Measurements from ENCODE around the gene NEIL3. TPM values are rescaled to one million over a fixed set of nuclear protein-coding genes. Genes with fewer than 3 reads are reported as not detected.

The NEIL3 gene
- total and polyA plus RNA-seq, 2 of the 8 experiments (the other 6 are each of a cell fraction or from before 2014, with no cell fraction given) = 5.5 to 11.0 TPM

GRCh38 chr4:177283167-177283566 lies 26.5 kb upstream of the NEIL3 start:
- Histone ChIP-seq H2AFZ (ENCODE audit: low read length) (no peak overlapping the region), H2BK12ac (ENCODE audit: low read depth, low read length) (no peak overlapping the region), H3K23me2 (ENCODE audit: low read depth, low read length) (no peaks in the 10 kb centered on the region), H3K27ac (ENCODE audit: low read depth, low read length) (no peak overlapping the region), H4K91ac (replicated peaks; ENCODE audit: insufficient read length, low read length) (no peak overlapping the region), H3K36me3 (ENCODE audit: control insufficient read depth in 2 of 4, insufficient read depth in 4 of 4, low read length in 3 of 4) (no peaks in the 10 kb centered on the region), H3K79me2 (ENCODE audit: control insufficient read depth in 1 of 2, insufficient read depth in 2 of 2, low read length in 2 of 2) (no peaks in the 10 kb centered on the region), H2BK15ac (ENCODE audit: low read length) (no peak overlapping the region), H3K4ac (replicated peaks; ENCODE audit: insufficient read length, low read depth, low read length) (no peak overlapping the region), H4K20me1 (replicated peaks in 1 of 2; ENCODE audit: control insufficient read depth in 1 of 2, insufficient read depth in 2 of 2, low read length in 2 of 2) (no peaks in the 10 kb centered on the region), H3K79me1 (ENCODE audit: low read depth, low read length) (no peaks in the 10 kb centered on the region), H3K4me3 (ENCODE audit: extremely low read depth in 1 of 4, insufficient read depth in 2 of 4, low read depth in 3 of 4, low read length in 4 of 4) (no peak overlapping the region), H3K23ac (ENCODE audit: insufficient read length) (no peak overlapping the region), H3K56ac (replicated peaks; ENCODE audit: insufficient read length, low read depth, low read length) (no peak overlapping the region), H3K4me2 (ENCODE audit: insufficient read depth in 1 of 2, low read depth in 2 of 2, low read length in 2 of 2) (no peak overlapping the region), H3K9ac (replicated peaks in 1 of 4; ENCODE audit: extremely low read depth in 1 of 4, low read depth in 3 of 4, low read length in 3 of 4) (no peak overlapping the region), H2BK20ac (ENCODE audit: low read length) (no peak overlapping the region), H3K4me1 (replicated peaks in 1 of 4; ENCODE audit: control insufficient read depth in 3 of 4, insufficient read depth in 4 of 4, low read length in 3 of 4) (no peaks in the 10 kb centered on the region), H3K14ac (ENCODE audit: insufficient read length) (no peak overlapping the region), H3K18ac (ENCODE audit: extremely low read depth, low read length) (no peak overlapping the region), H4K5ac (ENCODE audit: insufficient read length, low read depth, low read length) (no peak overlapping the region), H2AK5ac (ENCODE audit: low read depth, low read length) (no peak overlapping the region), H3K27me3 (replicated peaks in 1 of 4; ENCODE audit: control insufficient read depth in 3 of 4, extremely low read depth in 1 of 4, insufficient read depth in 3 of 4, low read length in 3 of 4) (peaks cover 0 to 1% (median 0%) of the 10 kb centered on the region in 4 experiments; a peak in 1 of 7 replicates), H3K9me3 (ENCODE audit: insufficient read depth in 2 of 2, low read depth in 1 of 2, low read length in 1 of 2) (no peaks in the 10 kb centered on the region), H2BK5ac (ENCODE audit: low read depth, low read length) (no peak overlapping the region), H4K8ac (ENCODE audit: extremely low read depth, insufficient read depth, low read length) (no peak overlapping the region), H2BK120ac (replicated peaks; ENCODE audit: low read depth, low read length) (no peak overlapping the region)
- WGBS, 2 experiments (ENCODE audit: extremely low coverage in 1 of 2, insufficient coverage in 1 of 2, insufficient read length in 1 of 2, insufficient replicate concordance in 2 of 2, low coverage in 1 of 2, low lambda C conversion rate in 2 of 2, missing lambda C conversion rate in 1 of 2) = 91% methylated on average over 2 of the region's 2 CpGs; no CpG with 5 or more reads in 1 of the 2 experiments
- FAIRE-seq = no peak
- CTCF ChIA-PET (ENCODE audit: partially characterized antibody) = interaction anchor here (1.6 to 2.1 kb wide), 2 partner anchors 16 to 33 kb away, joined by 3 to 5 read pairs; no protein-coding TSS in a partner anchor
- DNase-seq (ENCODE audit: low read depth in 1 of 2, low spot score in 2 of 2) = no peak
- TF ChIP-seq NANOG (IDR thresholded peaks at IDR 0.05; ENCODE audit: insufficient read depth, low read depth, low read length, poor library complexity, severe bottlenecking) = no peak
- no peak for TF ChIP-seq JUN (IDR thresholded peaks at IDR 0.05; ENCODE audit: low read depth, low read length)
- TF ChIP-seq CEBPB (IDR thresholded peaks at IDR 0.05; ENCODE audit: low read depth, low read length) = no peak
- TF ChIP-seq RNF2 (IDR thresholded peaks at IDR 0.05; ENCODE audit: borderline replicate concordance, low read depth, low read length, missing control alignments, poor library complexity, severe bottlenecking) = no peak
- POLR2A ChIA-PET (ENCODE audit: partially characterized antibody) = no interaction called here

Measured in H1 (cell line).